K562 (cell line): ENCODE data around the gene NFKBIA. TPM values are rescaled to one million over a fixed set of nuclear protein-coding genes. Genes with fewer than 3 reads are reported as not detected.
A peak's percentile ranks its signal among the peaks of the same experiment; 100 is the strongest.

ENCODE experiments used
- ATAC-seq: fragments of 200-7000 bp; cut with Tn5 transposase; 3 replicates; pipeline ENCODE4 v1.9.1; 2020; ENCODE audit warnings: moderate library complexity
- BruUV-seq: library from RNA; stranded (reverse); fragments of 400-500 nt; replicated peaks from 2 replicates; lab custom pipeline; 2021; lab: Mats Ljungman, UMichigan
- CTCF ChIA-PET: fragments of 300-600 bp; formaldehyde crosslinking; extraction: SDS; loops from one replicate; lab custom pipeline; 2021; ENCODE audit warnings: low intra/inter-chr PET ratio; lab: Yijun Ruan, JAX
- POLR2A ChIA-PET: fragments of 300-600, 350-650 bp; sonication (Branson Sonifier 250); formaldehyde crosslinking; extraction: SDS; loops from one replicate; lab custom pipeline; 2021; ENCODE audit warnings: antibody characterized with exemption, inconsistent platforms; lab: Yijun Ruan, JAX
- DNase-seq, 4 experiments: peaks; one replicate each; pipeline versions ENCODE4 v3.0.0 to v3.0.0-alpha.2; 2011 to 2018; ENCODE audit warnings: low spot score in 3 of 4, mixed read lengths in 3 of 4; ENCODE audit errors: extremely low read depth in 1 of 4
- FAIRE-seq: peaks from 2 replicates; lab custom pipeline; 2011; peaks lifted over from hg19 to GRCh38; lab: Jason Lieb, UNC
- H2AFZ ChIP-seq: 2 replicates; pipeline ENCODE4 v1.6.0; 2011; ENCODE audit warnings: low read depth, low read length, control low read depth, inconsistent platforms
- H3K27ac ChIP-seq: fragments of 200-600 bp; 3 replicates; pipeline ENCODE4 v1.8.0; 2011; ENCODE audit warnings: low read depth, mild to moderate bottlenecking, control low read depth, inconsistent platforms, low read length, moderate library complexity, mixed read lengths; ENCODE audit errors: extremely low read depth
- H3K27me3 ChIP-seq, 2 experiments: fragments of 300-600 bp in 1 of 2; 2 replicates in 1 of 2; 3 replicates in 1 of 2; pipeline versions ENCODE4 v1.6.0 to v1.8.0; 2011; ENCODE audit warnings: inconsistent platforms in 2 of 2, low read length in 2 of 2, mild to moderate bottlenecking in 1 of 2, mixed read lengths in 1 of 2, moderate library complexity in 1 of 2; ENCODE audit not compliant: control insufficient read depth in 2 of 2, insufficient read depth in 2 of 2
- H3K36me3 ChIP-seq: fragments of 300-600 bp; 3 replicates; pipeline ENCODE4 v1.8.0; 2011; ENCODE audit warnings: mild to moderate bottlenecking, low read length, inconsistent platforms; ENCODE audit not compliant: control insufficient read depth, insufficient read depth
- H3K4me1 ChIP-seq, 2 experiments: fragments of 200-600 bp in 1 of 2; replicated peaks in 1 of 2; 2 replicates in 1 of 2; 3 replicates in 1 of 2; pipeline versions ENCODE4 v1.5.1 to v1.8.0; 2011; ENCODE audit warnings: inconsistent platforms in 2 of 2, low read length in 2 of 2, mild to moderate bottlenecking in 1 of 2, mixed read lengths in 1 of 2, moderate library complexity in 1 of 2; ENCODE audit not compliant: control insufficient read depth in 2 of 2, insufficient read depth in 2 of 2
- H3K4me2 ChIP-seq: 2 replicates; pipeline ENCODE4 v1.6.1; 2011; ENCODE audit warnings: low read length, control low read depth, inconsistent platforms, mixed read lengths; ENCODE audit not compliant: insufficient read depth
- H3K4me3 ChIP-seq: fragments of 200-600 bp; sonication (generic), shearing (Covaris generic); 2 replicates; pipeline ENCODE4 v1.5.1; 2016; ENCODE audit warnings: control low read depth, inconsistent platforms
- H3K79me2 ChIP-seq: fragments of 200-600 bp; 3 replicates; pipeline ENCODE4 v1.8.0; 2011; ENCODE audit warnings: low read length, inconsistent platforms; ENCODE audit not compliant: control insufficient read depth, insufficient read depth
- H3K9ac ChIP-seq, 2 experiments: 2 replicates each; pipeline versions ENCODE4 v1.6.0 to v1.6.1; 2011; ENCODE audit warnings: low read depth in 2 of 2, low read length in 2 of 2, control low read depth in 1 of 2, inconsistent platforms in 1 of 2, mild to moderate bottlenecking in 1 of 2, mixed read lengths in 1 of 2; ENCODE audit not compliant: insufficient read depth in 1 of 2
- H3K9me1 ChIP-seq: one replicate; pipeline ENCODE4 v1.6.0; 2011; ENCODE audit warnings: inconsistent platforms, mild to moderate bottlenecking, low read length, moderate library complexity; ENCODE audit not compliant: control insufficient read depth, insufficient read depth
- H3K9me3 ChIP-seq: replicated peaks from 2 replicates; pipeline ENCODE4 v1.5.1; 2011; ENCODE audit warnings: low read depth, low read length, inconsistent platforms; ENCODE audit not compliant: control insufficient read depth, insufficient read depth
- H4K20me1 ChIP-seq: replicated peaks from 2 replicates; pipeline ENCODE4 v1.6.1; 2011; ENCODE audit warnings: low read length, inconsistent platforms, mixed read lengths; ENCODE audit not compliant: control insufficient read depth, insufficient read depth
- CBX8 ChIP-seq: fragments of 200-600 bp; sonication (generic); IDR thresholded peaks from 2 replicates; pipeline ENCODE4 v1.6.1; 2012; ENCODE audit warnings: borderline replicate concordance, mixed run types, low read depth, mild to moderate bottlenecking, moderate library complexity, mixed read lengths, low read length, control low read depth, inconsistent platforms; ENCODE audit not compliant: poor library complexity, severe bottlenecking; ENCODE audit errors: extremely low read depth
- KAT2B ChIP-seq: IDR thresholded peaks from one replicate; pipeline ENCODE4 v1.6.1; 2012; ENCODE audit warnings: low read depth, mild to moderate bottlenecking, control low read depth, inconsistent platforms, low read length, moderate library complexity
- KDM5B ChIP-seq: fragments of 200-600 bp; sonication (generic); IDR thresholded peaks from 2 replicates; pipeline ENCODE4 v1.6.1; 2012; ENCODE audit warnings: low read depth, mild to moderate bottlenecking, moderate library complexity, low read length, control low read depth, inconsistent platforms; ENCODE audit not compliant: insufficient replicate concordance
- RAD21 ChIP-seq, 2 experiments: fragments of 250-450 bp in 1 of 2; fragments of 450-650 bp in 1 of 2; sonication (Bioruptor Pico) in 1 of 2; formaldehyde crosslinking in 1 of 2; IDR thresholded peaks in 1 of 2; conservative IDR thresholded peaks in 1 of 2; 2 replicates each; pipeline versions ENCODE4 v1.4.0 to v1.8.0; 2020 to 2022; ENCODE audit warnings: mild to moderate bottlenecking in 2 of 2, moderate library complexity in 1 of 2
- RUNX1 ChIP-seq: sonication (generic); IDR thresholded peaks from 2 replicates; pipeline ENCODE4 v1.6.1; 2016; ENCODE audit warnings: antibody characterized with exemption, low read depth
- SRF ChIP-seq, 2 experiments: fragments of 250-450, 450-650 bp in 1 of 2; sonication (Bioruptor Pico) in 1 of 2; sonication (generic) in 1 of 2; formaldehyde crosslinking; IDR thresholded peaks; 2 replicates each; pipeline versions ENCODE4 v1.5.0 to v1.5.1; 2020 to 2022; ENCODE audit warnings: mild to moderate bottlenecking in 1 of 2, missing genetic modification reagents in 1 of 2
- TAF9B ChIP-seq: fragments of 450-650 bp; IDR thresholded peaks from 2 replicates; pipeline ENCODE4 v1.6.1; 2018; ENCODE audit warnings: mild to moderate bottlenecking; ENCODE audit not compliant: partially characterized antibody
- ZNF217 ChIP-seq: sonication (generic); formaldehyde crosslinking; IDR thresholded peaks from 2 replicates; pipeline ENCODE4 v1.8.0; 2022; ENCODE audit warnings: mild to moderate bottlenecking, missing genetic modification reagents
- whole genome bisulfite sequencing: fragments of 100-300 bp; shearing (Covaris generic); methylation state at CpG from one replicate; pipeline ENCODE4 v1.1.6; 2016; ENCODE audit warnings: low coverage, mixed read lengths; ENCODE audit not compliant: insufficient coverage; ENCODE audit errors: missing lambda C conversion rate; 5-methylcytosine and 5-hydroxymethylcytosine counted together
- in situ Hi-C: fragments of 300-500 bp; cut with MboI; formaldehyde crosslinking; loops from 4 replicates; pipeline ENCODE4 v1.15.0; 2018; ENCODE audit warnings: inconsistent platforms, mixed read lengths
- intact Hi-C: fragments of 100-400 bp; cut with micrococcal nuclease; formaldehyde crosslinking; loops from 2 replicates; pipeline ENCODE4 v1.14.2; 2022
- polyA plus RNA-seq, 8 experiments: library from polyadenylated mRNA; depleted of rRNA in 4 of 8; stranded (reverse) in 5 of 8; unstranded in 3 of 8; fragments of >200 nt; fragmentation: Nextera tagmentation in 2 of 8; fragmentation: Illumina TruSeq in 1 of 8; extraction: Ambion mirVana in 2 of 8; extraction: Trizol in 1 of 8; gene quantifications; 2 replicates each; pipeline versions ENCODE4 v1.2.1 to v1.2.3, GENCODE V29; 2011 to 2014; ENCODE audit warnings: inconsistent platforms in 1 of 8, missing spikeins in 1 of 8
- total RNA-seq, 7 experiments: library from RNA; depleted of rRNA in 6 of 7; stranded (reverse); fragments of >200 nt in 6 of 7; fragmentation: Illumina TruSeq in 2 of 7; extraction: Trizol in 2 of 7; gene quantifications; 2 replicates each; pipeline versions ENCODE4 v1.2.1 to v1.2.3, GENCODE V29; 2011 to 2021; ENCODE audit warnings: low replicate concordance in 1 of 7
- TF ChIP-seq, protein P1 (sequence below): fragments of 450-650 bp; IDR thresholded peaks from 2 replicates; pipeline ENCODE4 v1.7.0; 2016; ENCODE audit warnings: borderline replicate concordance
- TF ChIP-seq, protein P2 (sequence below): fragments of 450-650 bp; formaldehyde crosslinking; IDR thresholded peaks from 2 replicates; pipeline ENCODE4 v1.4.0; 2020; ENCODE audit warnings: mild to moderate bottlenecking, moderate library complexity
- TF ChIP-seq, protein P3 (sequence below): fragments of 250-450 bp; sonication (Bioruptor Pico); IDR thresholded peaks from 2 replicates; pipeline ENCODE4 v1.8.0; 2022; ENCODE audit warnings: moderate library complexity, mild to moderate bottlenecking, inconsistent platforms
- TF ChIP-seq, protein P4 (sequence below): IDR thresholded peaks from 3 replicates; pipeline ENCODE4 v1.6.1; 2011; ENCODE audit warnings: borderline replicate concordance, mild to moderate bottlenecking, moderate library complexity; ENCODE audit not compliant: insufficient read length; ENCODE audit errors: extremely low read depth

Gene NFKBIA
- total and polyA plus RNA-seq, 9 of the 15 experiments (the other 6 are each of a cell fraction or from before 2014, with no cell fraction given): 6.9 to 31.8 (median 18.2) TPM

DNA sequence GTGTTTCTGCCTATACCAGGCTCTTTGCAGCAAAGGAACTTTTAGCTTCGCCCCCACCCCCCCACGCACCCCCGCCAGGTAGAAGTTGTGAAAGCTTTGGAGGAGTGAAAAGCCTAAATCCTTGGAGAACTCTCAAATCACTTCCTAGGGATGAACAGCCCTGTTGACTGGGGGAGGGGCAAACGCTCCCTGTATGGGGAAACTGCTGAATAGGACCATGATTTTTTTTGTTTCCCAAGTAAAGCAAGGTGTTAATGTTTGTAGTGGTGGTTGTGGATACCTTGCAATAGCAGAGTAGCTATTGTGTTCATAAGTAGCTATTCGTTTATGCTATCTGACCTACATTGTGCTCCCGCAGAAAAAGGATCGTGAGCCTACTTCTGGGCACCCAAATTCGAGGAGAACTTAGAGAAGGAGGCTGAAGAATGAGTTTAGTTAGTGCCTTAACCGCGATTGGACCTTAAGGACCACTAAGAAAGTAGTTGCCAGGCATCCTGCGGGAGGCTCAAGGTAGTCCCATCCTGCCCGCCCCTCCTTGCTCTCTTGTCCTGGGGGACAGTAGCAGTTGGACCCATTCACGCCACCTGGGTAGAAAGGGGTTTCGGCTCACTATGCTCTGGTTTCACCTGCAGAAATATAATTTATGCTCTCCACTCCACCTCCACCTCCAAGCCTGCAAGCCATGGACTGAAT lies 901 bp upstream of the NFKBIA start:
- Histone ChIP-seq H3K4me3 (peak overlapping the region; percentile 89), H3K9me1 (no peaks in the 10 kb centered on the region), H3K9ac (peak overlapping the region; percentile 84 to 98; a peak in 2 of 4 replicates), H3K27me3 (no peaks in the 10 kb centered on the region), H3K4me2 (peak overlapping the region; percentile 83), H3K27ac (peak overlapping the region; percentile 96; the same call in 1 of the 3 replicates), H4K20me1 (no peaks in the 10 kb centered on the region), H3K4me1 (peaks cover 23 to 28% of the 10 kb centered on the region in 2 experiments), H3K79me2 (peaks cover 39% of the 10 kb centered on the region), H2AFZ (peak overlapping the region; percentile 93), H3K36me3 (peaks cover 32% of the 10 kb centered on the region), H3K9me3 (no peaks in the 10 kb centered on the region)
- BruUV-seq: TSS peak; percentile 55
- intact Hi-C loops (loop anchor here (10.0 kb wide), 1 partner anchor 361 kb away; the partner anchor contains the start of gene FAM177A1), in situ Hi-C loops (loop anchor here (5.0 to 25.0 kb wide), 5 partner anchors 163 to 1068 kb away; no protein-coding TSS in a partner anchor)
- ChIA-PET POLR2A (interaction anchor here (0.7 to 1.9 kb wide), 9 partner anchors 12 to 355 kb away, joined by 3 to 7 read pairs (median 3); no protein-coding TSS in a partner anchor), CTCF (interaction anchor here (2.0 kb wide), 1 partner anchor 176 kb away, joined by 13 read pairs; no protein-coding TSS in a partner anchor)
- FAIRE-seq (no peak), ATAC-seq (no peak), DNase-seq (no peak)
- 76% methylated on average over 12 of the region's 14 CpGs for WGBS
- TF ChIP-seq CBX8 (no peak), KDM5B (no peak), RAD21 (CRISPR knock-in tag; conservative IDR thresholded peaks at IDR 0.05 in 1 of 2, IDR thresholded peaks at IDR 0.05 in 1 of 2) (no peak), KAT2B (no peak), ZNF217 (CRISPR knock-in tag) (no peak), SRF (CRISPR knock-in tag; IDR thresholded peaks at IDR 0.05) (no peak), RUNX1 (no peak), TAF9B (no peak)
- TF ChIP-seq, protein P1, sequence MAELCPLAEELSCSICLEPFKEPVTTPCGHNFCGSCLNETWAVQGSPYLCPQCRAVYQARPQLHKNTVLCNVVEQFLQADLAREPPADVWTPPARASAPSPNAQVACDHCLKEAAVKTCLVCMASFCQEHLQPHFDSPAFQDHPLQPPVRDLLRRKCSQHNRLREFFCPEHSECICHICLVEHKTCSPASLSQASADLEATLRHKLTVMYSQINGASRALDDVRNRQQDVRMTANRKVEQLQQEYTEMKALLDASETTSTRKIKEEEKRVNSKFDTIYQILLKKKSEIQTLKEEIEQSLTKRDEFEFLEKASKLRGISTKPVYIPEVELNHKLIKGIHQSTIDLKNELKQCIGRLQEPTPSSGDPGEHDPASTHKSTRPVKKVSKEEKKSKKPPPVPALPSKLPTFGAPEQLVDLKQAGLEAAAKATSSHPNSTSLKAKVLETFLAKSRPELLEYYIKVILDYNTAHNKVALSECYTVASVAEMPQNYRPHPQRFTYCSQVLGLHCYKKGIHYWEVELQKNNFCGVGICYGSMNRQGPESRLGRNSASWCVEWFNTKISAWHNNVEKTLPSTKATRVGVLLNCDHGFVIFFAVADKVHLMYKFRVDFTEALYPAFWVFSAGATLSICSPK: no peak
- TF ChIP-seq, protein P2, sequence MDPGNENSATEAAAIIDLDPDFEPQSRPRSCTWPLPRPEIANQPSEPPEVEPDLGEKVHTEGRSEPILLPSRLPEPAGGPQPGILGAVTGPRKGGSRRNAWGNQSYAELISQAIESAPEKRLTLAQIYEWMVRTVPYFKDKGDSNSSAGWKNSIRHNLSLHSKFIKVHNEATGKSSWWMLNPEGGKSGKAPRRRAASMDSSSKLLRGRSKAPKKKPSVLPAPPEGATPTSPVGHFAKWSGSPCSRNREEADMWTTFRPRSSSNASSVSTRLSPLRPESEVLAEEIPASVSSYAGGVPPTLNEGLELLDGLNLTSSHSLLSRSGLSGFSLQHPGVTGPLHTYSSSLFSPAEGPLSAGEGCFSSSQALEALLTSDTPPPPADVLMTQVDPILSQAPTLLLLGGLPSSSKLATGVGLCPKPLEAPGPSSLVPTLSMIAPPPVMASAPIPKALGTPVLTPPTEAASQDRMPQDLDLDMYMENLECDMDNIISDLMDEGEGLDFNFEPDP: no peak
- TF ChIP-seq, protein P3, sequence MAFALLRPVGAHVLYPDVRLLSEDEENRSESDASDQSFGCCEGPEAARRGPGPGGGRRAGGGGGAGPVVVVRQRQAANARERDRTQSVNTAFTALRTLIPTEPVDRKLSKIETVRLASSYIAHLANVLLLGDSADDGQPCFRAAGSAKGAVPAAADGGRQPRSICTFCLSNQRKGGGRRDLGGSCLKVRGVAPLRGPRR: no peak
- TF ChIP-seq, protein P4, sequence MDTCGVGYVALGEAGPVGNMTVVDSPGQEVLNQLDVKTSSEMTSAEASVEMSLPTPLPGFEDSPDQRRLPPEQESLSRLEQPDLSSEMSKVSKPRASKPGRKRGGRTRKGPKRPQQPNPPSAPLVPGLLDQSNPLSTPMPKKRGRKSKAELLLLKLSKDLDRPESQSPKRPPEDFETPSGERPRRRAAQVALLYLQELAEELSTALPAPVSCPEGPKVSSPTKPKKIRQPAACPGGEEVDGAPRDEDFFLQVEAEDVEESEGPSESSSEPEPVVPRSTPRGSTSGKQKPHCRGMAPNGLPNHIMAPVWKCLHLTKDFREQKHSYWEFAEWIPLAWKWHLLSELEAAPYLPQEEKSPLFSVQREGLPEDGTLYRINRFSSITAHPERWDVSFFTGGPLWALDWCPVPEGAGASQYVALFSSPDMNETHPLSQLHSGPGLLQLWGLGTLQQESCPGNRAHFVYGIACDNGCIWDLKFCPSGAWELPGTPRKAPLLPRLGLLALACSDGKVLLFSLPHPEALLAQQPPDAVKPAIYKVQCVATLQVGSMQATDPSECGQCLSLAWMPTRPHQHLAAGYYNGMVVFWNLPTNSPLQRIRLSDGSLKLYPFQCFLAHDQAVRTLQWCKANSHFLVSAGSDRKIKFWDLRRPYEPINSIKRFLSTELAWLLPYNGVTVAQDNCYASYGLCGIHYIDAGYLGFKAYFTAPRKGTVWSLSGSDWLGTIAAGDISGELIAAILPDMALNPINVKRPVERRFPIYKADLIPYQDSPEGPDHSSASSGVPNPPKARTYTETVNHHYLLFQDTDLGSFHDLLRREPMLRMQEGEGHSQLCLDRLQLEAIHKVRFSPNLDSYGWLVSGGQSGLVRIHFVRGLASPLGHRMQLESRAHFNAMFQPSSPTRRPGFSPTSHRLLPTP: no peak
